BLaER1 treated with 17β-estradiol and CSF1 and Interleukin-3, amounts not matched to agents 10 nM and 100 nM (cell line): ENCODE measurements around the gene MAN2A2.

Experiments
- H3K27ac ChIP-seq, 11 experiments: shearing (Covaris generic); formaldehyde crosslinking; 2 replicates each; pipeline ENCODE4 v1.8.1; 2022
- H3K27me3 ChIP-seq, 11 experiments: shearing (Covaris generic); formaldehyde crosslinking; 2 replicates each; pipeline ENCODE4 v1.8.1; 2022
- H3K36me3 ChIP-seq, 11 experiments: shearing (Covaris generic); formaldehyde crosslinking; 2 replicates each; pipeline ENCODE4 v1.8.1; 2022
- H3K4me1 ChIP-seq, 10 experiments: shearing (Covaris generic); formaldehyde crosslinking; 2 replicates each; pipeline ENCODE4 v1.8.1; 2022
- H3K4me2 ChIP-seq, 11 experiments: shearing (Covaris generic); formaldehyde crosslinking; 2 replicates each; pipeline ENCODE4 v1.8.1; 2022
- H3K4me3 ChIP-seq, 10 experiments: shearing (Covaris generic); formaldehyde crosslinking; 2 replicates each; pipeline ENCODE4 v1.8.1; 2022
- H3K9ac ChIP-seq, 11 experiments: shearing (Covaris generic); formaldehyde crosslinking; 2 replicates each; pipeline ENCODE4 v1.8.1; 2022
- H3K9me3 ChIP-seq, 11 experiments: shearing (Covaris generic); formaldehyde crosslinking; replicated peaks in 1 of 11; 2 replicates each; pipeline ENCODE4 v1.8.1; 2022
- H4K20me1 ChIP-seq, 11 experiments: shearing (Covaris generic); formaldehyde crosslinking; 2 replicates each; pipeline ENCODE4 v1.8.1; 2022
- Cebpa-rat ChIP-seq, 11 experiments: shearing (Covaris generic); IDR thresholded peaks; 2 replicates each; pipeline ENCODE4 v1.8.1; 2022

MAN2A2 gene

DNA sequence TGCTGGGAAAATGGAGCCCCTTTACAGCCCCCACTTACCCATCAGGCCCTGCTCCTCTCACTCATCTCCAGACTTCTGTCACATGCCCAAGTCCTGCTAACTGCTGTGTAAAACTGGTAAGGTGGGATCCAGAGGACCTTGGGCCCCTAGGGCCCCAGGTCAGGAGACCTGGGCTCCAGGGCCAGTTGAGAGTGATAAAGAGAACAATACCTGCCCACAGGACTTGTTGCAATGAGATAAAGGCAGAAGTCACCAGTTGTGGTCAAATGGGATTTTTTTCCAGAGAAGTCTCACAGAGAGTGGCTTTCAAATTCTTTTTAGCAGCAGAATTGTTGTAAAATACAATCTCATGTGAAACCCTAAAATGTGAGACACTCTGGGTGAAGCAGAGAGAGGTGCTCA lies 34.0 kb upstream of the MAN2A2 start:
- Histone ChIP-seq H4K20me1 (peaks cover 16 to 25% (median 23%) of the 10 kb centered on the region in 11 experiments; a peak in 20 of 22 replicates), H3K36me3 (peaks cover 0 to 9% (median 0%) of the 10 kb centered on the region in 11 experiments; a peak in 2 of 22 replicates), H3K4me3 (peak overlapping the region in 3 of 10 experiments; percentile 10 to 98 (median 96); a peak in 2 of 20 replicates), H3K4me2 (peak overlapping the region; percentile 88 to 100 (median 99)), H3K9ac (peak overlapping the region; percentile 24 to 99 (median 96); a peak in 19 of 22 replicates), H3K9me3 (no peaks in the 10 kb centered on the region), H3K4me1 (peaks cover 49 to 79% (median 61%) of the 10 kb centered on the region in 10 experiments), H3K27me3 (no peaks in the 10 kb centered on the region), H3K27ac (peak overlapping the region; percentile 28 to 98 (median 94); a peak in 21 of 22 replicates)
- TF ChIP-seq Cebpa-rat (IDR thresholded peaks at IDR 0.05), result no peak

DNA sequence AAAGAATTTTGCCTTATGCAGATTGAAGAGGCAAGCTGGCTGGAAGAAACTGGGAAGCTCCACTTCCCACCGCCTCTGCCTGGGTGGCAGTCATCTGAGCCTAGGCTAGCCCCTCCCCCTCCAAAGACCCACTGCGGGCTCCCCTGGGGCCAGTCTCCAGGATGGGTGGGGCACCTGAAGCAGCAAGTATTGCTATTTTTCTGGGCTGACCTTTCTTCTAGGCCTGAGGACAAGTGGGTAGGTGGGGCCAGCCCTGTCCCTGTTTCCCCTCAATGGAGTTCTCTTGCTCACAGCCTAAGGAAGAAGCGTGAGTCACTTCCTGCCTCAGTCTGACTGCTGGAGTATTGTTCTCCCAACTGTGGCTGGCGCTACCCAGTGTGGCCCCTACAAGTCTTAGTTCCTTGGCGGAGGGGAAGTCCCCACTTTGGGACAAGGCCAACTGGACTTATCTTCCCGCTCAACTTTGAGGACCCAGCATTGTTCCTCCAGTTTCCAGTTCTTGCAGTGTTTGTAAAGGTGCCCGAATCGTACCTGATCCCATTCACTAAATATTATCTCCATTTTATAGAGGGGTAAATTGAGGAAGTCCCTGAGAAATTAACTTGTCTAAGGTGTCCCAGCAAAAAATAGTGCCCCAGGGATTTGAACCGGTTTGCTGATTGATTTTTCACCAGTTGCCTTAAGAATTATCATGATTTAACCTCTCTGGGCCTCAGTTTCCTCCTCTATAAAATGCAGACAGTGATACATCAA lies 33.3 kb upstream of the MAN2A2 start:
- H3K9ac ChIP-seq, result peak overlapping the region; percentile 93 to 99 (median 96); a peak in 21 of 22 replicates
- no peaks in the 10 kb centered on the region for H3K9me3 ChIP-seq
- peak overlapping the region; percentile 88 to 100 (median 99) for H3K4me2 ChIP-seq
- no peaks in the 10 kb centered on the region for H3K27me3 ChIP-seq
- H3K27ac ChIP-seq, result peak overlapping the region; percentile 28 to 98 (median 94); a peak in 21 of 22 replicates
- peak overlapping the region in 7 of 10 experiments; percentile 92 to 98 (median 96); a peak in 12 of 20 replicates for H3K4me3 ChIP-seq
- peaks cover 20 to 31% (median 28%) of the 10 kb centered on the region in 11 experiments; a peak in 20 of 22 replicates for H4K20me1 ChIP-seq
- H3K4me1 ChIP-seq, result peaks cover 53 to 79% (median 63%) of the 10 kb centered on the region in 10 experiments
- TF ChIP-seq Cebpa-rat (IDR thresholded peaks at IDR 0.05), result no peak
- peaks cover 0 to 12% (median 0%) of the 10 kb centered on the region in 11 experiments; a peak in 4 of 22 replicates for H3K36me3 ChIP-seq

DNA sequence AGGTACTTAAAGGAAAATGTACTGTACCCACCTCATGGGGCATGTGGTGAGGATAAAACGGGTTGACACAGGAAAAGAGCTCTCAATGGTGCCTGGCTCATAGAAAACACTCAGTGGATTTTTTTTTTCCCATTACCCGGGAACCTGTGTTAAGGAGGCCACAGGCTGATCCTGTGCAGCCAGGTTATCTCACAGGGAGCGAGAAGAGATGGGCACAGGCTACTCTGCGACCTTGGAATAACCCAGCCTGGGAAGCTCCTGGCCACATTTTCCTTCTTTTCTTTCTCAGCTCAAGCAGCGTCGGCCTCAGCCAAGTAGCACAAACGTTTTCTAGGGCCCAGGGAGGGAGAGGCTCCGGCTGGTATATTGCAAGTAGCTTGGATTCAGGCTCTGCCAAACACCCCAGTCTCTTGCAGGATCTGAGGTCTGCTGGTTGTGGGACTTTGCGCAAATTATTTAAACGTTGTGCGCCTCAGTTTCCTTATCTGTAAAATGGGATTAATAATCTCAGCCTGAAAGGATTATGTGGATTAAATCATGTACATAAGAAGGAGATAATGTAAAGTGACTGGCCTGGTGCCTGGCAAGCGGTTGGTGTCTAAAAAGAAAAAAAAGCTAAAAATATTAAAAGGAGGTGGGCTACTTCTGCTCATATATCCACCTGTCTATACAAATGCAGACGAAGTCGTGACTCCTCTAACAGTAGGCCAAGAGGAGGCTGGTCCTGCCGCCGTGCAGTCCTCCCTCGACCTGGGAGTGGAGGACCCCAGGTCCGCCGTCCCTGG lies 32.6 kb upstream of the MAN2A2 start:
- Histone ChIP-seq H3K4me2 (peak overlapping the region; percentile 88 to 100 (median 99)), H3K4me3 (peak overlapping the region; percentile 92 to 99 (median 96)), H3K36me3 (peaks cover 0 to 20% (median 5%) of the 10 kb centered on the region in 11 experiments; a peak in 13 of 22 replicates), H3K9me3 (no peaks in the 10 kb centered on the region), H3K27me3 (no peaks in the 10 kb centered on the region), H3K9ac (peak overlapping the region; percentile 93 to 99 (median 96)), H3K4me1 (peaks cover 54 to 84% (median 66%) of the 10 kb centered on the region in 10 experiments), H3K27ac (peak overlapping the region; percentile 90 to 98 (median 94)), H4K20me1 (peaks cover 28 to 38% (median 35%) of the 10 kb centered on the region in 11 experiments; a peak in 20 of 22 replicates)
- TF ChIP-seq Cebpa-rat (IDR thresholded peaks at IDR 0.05), result no peak

DNA sequence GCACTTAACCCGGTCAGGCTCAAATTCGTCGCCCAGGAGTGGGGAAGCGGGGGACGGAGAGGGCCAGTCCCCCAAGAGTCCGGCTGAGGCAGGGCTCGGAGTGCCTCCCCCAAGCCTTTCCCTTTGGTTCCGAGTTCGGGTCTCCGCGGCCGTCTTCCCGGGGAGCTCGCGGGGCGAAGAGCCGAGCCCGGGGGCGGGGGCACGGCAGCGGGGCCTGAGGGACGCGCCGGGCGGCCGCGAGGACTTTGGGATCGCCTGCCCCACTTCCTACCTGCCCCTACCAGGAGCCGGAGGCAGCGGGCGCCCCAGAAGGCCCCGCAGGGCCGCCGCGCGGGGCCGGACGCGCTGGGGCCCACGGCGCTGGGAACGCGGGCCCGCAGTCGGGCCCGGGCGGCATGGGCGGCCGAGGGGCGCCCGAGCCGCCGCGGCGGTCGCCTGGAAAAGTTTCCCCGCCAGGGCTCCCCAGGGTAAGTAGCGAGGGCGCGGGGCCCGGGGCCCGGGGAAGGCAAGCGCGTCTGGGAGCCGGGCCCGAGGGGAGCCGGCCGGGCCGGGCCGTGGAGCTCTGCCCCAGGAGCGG lies 31.9 kb upstream of the MAN2A2 start:
- H3K4me2 ChIP-seq, result peak overlapping the region; percentile 88 to 100 (median 99)
- H3K4me3 ChIP-seq, result peak overlapping the region; percentile 92 to 99 (median 96)
- peaks cover 29 to 45% (median 42%) of the 10 kb centered on the region in 11 experiments; a peak in 20 of 22 replicates for H4K20me1 ChIP-seq
- no peaks in the 10 kb centered on the region for H3K9me3 ChIP-seq
- peak overlapping the region; percentile 93 to 99 (median 96) for H3K9ac ChIP-seq
- TF ChIP-seq Cebpa-rat (IDR thresholded peaks at IDR 0.05), result no peak
- no peaks in the 10 kb centered on the region for H3K27me3 ChIP-seq
- H3K36me3 ChIP-seq, result peaks cover 2 to 26% (median 12%) of the 10 kb centered on the region in 11 experiments; a peak in 19 of 22 replicates
- H3K27ac ChIP-seq, result peak overlapping the region; percentile 90 to 98 (median 94)
- peaks cover 58 to 84% (median 70%) of the 10 kb centered on the region in 10 experiments for H3K4me1 ChIP-seq

DNA sequence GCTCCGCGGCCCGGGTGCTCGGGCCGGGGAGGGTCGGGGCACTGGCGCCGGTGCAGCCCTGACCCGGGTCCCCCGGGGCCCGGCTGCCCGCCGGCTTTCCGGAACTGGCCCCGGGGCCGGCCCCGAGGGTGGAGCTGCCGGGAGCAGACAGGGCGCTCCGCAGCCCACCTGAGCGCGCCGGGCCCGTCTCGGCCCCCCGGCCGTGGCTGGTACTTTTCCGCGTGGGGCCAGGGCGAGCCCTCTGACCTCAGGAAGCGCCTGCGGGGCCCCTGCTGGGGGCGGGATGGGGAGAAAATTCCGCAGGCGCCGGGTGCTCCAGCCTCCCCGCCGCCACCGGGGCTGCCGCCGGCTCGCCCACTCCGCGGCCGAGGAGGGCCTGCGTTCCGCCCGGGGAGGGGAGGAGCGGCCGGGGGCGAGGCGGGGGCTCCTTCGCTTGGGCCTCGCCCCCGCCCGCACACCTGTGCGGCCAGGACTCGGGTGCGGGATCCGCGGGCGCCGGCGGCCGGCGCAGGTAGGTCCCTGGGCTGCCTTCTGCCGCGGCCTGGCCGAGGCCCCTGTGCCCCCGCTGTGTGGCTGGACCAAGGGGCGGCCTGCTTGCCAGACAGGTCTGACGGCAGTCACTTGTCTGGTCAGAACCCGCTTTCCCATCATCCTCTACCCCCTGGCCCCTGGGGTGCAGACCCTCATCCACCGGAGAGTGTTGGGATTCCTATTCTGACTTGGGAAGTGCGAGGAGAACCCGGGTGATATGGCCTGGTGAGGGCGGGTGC lies 31.2 kb upstream of the MAN2A2 start:
- no peak for TF ChIP-seq Cebpa-rat (IDR thresholded peaks at IDR 0.05)
- Histone ChIP-seq H3K9ac (peak overlapping the region; percentile 93 to 99 (median 96)), H3K4me1 (peaks cover 58 to 77% (median 70%) of the 10 kb centered on the region in 10 experiments), H3K27me3 (no peaks in the 10 kb centered on the region), H3K4me3 (peak overlapping the region; percentile 92 to 99 (median 96)), H3K27ac (peak overlapping the region; percentile 90 to 98 (median 94)), H3K9me3 (no peaks in the 10 kb centered on the region), H4K20me1 (peaks cover 29 to 50% (median 44%) of the 10 kb centered on the region in 11 experiments; a peak in 20 of 22 replicates), H3K4me2 (peak overlapping the region; percentile 88 to 100 (median 99)), H3K36me3 (peaks cover 9 to 33% (median 19%) of the 10 kb centered on the region in 11 experiments)

DNA sequence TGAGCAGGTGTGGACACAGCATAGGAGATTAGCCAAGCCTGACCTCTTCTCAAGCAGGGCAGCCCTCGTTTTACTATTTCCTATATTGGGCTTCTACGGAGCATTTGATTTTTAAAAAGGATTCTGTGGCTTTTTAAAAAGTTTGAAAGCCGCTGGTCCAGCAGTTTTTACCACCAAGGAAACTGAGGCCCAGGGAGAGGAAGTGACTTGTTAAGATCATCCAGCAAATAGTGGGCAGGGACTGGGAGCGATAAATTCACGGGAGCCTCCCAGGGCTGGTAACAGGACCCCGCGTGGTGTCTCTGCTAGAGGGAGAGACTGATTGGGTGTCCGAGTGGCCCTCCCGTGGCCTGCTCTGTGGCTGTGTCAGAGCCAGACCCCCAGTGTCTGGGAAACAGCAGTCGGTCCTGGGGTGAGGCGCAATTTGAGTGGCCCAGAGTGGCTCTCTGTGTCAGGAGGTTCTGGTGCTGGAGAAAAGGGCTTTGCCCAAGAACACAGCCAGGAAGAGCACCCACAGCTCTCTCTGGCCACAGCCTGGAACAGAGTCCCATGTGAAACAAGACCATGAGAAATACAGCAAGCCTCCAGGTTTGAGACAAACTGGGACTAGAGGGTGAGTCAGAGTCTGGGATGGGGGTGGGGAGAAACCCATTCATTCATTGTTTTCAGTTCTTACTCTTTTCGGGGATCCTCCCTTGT lies 30.5 kb upstream of the MAN2A2 start:
- Histone ChIP-seq H3K4me1 (peaks cover 52 to 72% (median 68%) of the 10 kb centered on the region in 10 experiments), H3K4me3 (peak overlapping the region; percentile 92 to 99 (median 96)), H3K4me2 (peak overlapping the region; percentile 88 to 100 (median 99)), H3K27ac (peak overlapping the region; percentile 90 to 98 (median 94)), H3K9ac (peak overlapping the region; percentile 93 to 99 (median 96)), H4K20me1 (peaks cover 29 to 57% (median 45%) of the 10 kb centered on the region in 11 experiments; a peak in 20 of 22 replicates), H3K9me3 (no peaks in the 10 kb centered on the region), H3K36me3 (peaks cover 16 to 40% (median 26%) of the 10 kb centered on the region in 11 experiments), H3K27me3 (no peaks in the 10 kb centered on the region)
- no peak for TF ChIP-seq Cebpa-rat (IDR thresholded peaks at IDR 0.05)

DNA sequence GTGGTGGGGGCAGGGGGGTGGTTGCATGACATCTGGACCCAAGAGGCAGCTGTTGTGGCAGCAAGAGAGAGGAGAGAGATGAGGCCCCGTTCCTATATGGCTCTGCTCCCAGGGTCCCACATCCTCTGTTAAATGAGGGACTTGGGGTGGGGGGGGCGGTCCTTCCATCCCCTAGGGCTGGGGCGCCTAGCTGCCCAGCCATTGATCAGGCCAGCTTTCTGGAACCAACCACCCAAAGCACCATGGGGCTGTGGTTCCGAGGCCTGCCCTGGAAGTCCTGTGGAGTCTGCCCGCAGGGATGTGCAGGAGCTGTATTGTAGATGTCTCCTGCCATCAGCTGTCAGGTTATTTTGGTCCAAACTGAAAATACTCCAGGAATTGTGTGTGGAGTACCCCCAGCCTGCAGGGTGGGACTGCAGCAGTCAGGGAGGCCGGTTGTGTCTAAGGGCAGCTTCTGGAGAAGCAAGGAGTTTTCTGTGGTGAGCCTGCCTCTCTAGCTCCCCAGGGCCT lies 29.6 kb upstream of the MAN2A2 start:
- no peak for TF ChIP-seq Cebpa-rat (IDR thresholded peaks at IDR 0.05)
- Histone ChIP-seq H3K9me3 (no peaks in the 10 kb centered on the region), H3K27ac (peak overlapping the region in 9 of 11 experiments; percentile 30 to 95 (median 94); a peak in 14 of 22 replicates), H4K20me1 (peaks cover 29 to 66% (median 45%) of the 10 kb centered on the region in 11 experiments; a peak in 20 of 22 replicates), H3K4me1 (peaks cover 43 to 65% (median 59%) of the 10 kb centered on the region in 10 experiments), H3K36me3 (peaks cover 26 to 50% (median 35%) of the 10 kb centered on the region in 11 experiments), H3K27me3 (no peaks in the 10 kb centered on the region), H3K4me3 (peak overlapping the region in 6 of 10 experiments; percentile 92 to 98 (median 97); a peak in 11 of 20 replicates), H3K9ac (peak overlapping the region in 10 of 11 experiments; percentile 41 to 99 (median 96); a peak in 19 of 22 replicates), H3K4me2 (peak overlapping the region; percentile 88 to 100 (median 99))
